Activated CD8-positive, alpha-beta memory T cell treated with anti-CD3 and anti-CD28 coated beads for 24 hours (primary cell): ENCODE results near the gene PTPRR.

Source experiments
- DNase-seq: peaks from one replicate; pipeline ENCODE4 v3.0.0-alpha.2; 2020

PTPRR gene, protein sequence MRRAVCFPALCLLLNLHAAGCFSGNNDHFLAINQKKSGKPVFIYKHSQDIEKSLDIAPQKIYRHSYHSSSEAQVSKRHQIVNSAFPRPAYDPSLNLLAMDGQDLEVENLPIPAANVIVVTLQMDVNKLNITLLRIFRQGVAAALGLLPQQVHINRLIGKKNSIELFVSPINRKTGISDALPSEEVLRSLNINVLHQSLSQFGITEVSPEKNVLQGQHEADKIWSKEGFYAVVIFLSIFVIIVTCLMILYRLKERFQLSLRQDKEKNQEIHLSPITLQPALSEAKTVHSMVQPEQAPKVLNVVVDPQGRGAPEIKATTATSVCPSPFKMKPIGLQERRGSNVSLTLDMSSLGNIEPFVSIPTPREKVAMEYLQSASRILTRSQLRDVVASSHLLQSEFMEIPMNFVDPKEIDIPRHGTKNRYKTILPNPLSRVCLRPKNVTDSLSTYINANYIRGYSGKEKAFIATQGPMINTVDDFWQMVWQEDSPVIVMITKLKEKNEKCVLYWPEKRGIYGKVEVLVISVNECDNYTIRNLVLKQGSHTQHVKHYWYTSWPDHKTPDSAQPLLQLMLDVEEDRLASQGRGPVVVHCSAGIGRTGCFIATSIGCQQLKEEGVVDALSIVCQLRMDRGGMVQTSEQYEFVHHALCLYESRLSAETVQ

DNA sequence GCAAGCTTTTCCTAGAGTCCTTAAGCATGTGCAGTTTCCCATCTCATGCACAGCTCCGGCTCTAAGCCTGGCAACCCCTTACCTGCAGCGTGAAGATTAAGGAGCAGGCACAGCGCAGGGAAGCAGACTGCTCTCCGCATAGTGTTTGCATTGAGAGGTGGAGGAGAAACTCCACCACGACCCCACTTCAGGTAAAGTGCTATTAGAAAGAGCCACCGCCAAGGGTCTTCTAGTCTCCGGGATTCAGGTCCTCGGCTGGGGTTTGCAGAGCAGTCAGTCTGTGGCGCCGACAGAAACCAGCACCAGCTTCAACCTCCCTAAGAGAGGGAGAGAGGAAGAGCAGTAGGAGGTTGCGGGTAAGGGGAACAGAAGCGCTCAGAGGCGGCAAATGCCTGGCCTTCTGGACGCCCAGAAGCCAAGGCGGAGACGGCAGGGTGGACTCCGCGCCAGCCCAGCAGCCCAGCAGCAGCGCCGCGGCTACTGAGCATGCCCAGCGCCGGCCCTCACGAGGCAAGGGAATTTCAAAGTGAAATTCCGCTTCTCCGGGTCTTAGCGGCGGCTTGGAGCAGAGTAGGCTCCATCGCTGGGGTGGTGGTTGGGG, at the start of gene PTPRR:
Gene PTPRR, minus strand, starts transcription at position 488 of the 601 bp plus-strand sequence. Its CDS starts 348 bp downstream, at position 140.
- DNase-seq = no peak

DNA sequence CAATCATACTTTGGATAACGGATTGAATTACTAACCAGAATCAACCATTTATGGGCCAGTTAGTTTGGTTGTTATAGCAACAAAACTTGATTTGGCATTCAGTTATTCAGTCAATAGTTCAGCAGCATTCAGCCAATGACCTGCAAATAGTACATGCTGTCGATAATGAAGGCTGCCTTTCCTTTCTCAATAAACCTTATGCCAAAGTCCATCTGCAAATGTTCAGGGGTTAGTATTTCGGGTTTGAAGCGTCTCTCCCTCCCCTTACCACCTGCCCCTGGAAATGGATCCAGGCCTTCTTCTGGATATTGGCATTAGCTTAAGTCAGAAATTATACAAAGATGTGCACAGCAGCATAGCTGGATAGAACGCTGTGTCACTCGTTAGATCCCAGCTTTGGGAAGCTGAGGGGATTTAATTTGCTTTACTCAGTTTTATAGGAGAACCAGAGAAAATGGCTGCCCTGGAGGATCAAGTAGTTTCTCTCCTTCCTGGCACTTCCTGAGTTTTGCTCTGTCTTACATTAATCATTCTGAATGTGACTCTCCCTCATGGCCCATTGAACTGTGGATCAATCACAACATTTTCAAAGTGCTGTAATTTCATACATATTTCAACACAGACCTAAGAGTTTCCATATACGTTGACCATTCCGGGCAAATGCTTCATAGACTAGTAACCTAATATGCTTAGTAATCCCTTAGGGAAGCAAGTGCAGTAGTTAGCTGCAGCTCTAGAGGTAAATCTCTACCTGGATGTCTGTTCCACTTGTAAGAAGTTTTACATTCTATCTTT, 46.7 kb upstream of the PTPRR start:
- no peak for DNase-seq

DNA sequence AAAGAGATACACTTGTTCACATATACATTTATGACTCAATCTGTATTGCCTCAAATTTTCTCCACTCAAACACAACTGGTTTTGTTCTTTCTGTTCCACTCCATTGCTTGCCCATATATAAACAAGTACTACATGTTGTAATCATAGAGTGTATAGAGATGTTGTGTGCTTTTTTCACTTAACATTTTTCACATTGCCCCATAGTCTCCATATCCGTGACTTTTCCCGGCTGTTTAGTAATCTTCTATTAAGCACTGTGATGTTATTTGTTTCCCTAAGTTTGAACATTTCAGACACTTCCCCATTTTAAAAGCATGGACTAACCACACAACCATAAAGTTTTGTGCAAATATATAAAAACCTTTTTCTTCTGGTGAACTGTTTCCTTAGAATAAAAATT, 45.5 kb upstream of the PTPRR start:
- DNase-seq = no peak

DNA sequence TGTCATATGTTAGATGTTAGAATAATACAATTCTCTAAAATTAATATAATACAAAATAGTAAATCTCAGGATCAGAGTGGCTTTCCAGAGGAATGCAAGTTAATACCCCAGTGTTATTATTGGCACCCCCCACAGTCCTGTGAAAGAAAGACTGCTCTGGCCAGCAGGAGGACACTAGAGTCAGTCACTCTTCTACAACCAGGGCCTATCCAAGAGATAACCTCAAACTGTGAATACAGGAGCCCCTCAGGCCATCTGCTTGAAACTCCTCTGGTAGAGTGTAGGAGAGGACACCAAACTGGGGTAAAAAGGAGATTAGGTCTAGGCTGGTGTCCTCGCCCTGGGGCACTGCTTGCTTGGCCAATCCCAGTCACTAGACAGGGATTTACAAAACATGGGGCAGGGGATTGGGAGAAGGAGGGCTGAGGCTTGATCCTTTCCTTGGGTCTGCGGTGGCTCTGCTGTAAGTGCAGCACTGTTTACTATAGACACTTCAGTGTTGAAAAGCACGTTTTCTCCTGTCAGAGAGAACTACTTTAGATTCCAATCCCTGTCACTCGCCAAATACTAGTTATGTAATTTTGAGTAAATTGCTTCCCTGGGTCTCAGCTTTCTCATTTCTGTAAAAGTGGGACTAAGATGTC, 44.5 kb upstream of the PTPRR start:
- no peak for DNase-seq

DNA sequence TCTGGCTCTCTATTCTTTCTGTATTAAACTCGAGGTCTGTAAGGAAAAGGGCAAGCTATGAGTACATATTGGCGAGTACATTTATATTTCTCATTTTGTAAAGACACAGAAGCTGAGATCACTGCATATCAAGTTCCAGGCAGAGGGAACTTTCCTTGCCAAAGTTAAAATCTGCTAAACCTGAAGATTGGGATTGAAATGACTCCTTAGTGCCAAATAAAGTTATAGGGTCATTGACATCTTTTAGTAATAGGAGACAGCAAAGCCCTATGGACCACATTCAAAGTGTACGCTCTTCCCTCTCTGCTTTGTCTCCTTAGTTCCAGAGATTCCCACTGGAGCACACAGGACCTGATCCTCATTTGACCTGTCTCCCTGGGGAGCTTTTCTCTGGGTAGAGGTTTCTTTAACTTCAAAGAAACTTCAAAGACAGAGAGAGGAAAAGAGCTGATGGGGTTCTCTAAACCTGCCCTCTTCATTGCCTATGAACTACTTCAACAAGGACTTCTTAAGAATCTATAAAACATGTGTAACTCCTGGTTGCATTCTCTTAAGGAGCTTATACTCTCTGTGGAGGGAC, 42.6 kb upstream of the PTPRR start:
- no peak for DNase-seq

DNA sequence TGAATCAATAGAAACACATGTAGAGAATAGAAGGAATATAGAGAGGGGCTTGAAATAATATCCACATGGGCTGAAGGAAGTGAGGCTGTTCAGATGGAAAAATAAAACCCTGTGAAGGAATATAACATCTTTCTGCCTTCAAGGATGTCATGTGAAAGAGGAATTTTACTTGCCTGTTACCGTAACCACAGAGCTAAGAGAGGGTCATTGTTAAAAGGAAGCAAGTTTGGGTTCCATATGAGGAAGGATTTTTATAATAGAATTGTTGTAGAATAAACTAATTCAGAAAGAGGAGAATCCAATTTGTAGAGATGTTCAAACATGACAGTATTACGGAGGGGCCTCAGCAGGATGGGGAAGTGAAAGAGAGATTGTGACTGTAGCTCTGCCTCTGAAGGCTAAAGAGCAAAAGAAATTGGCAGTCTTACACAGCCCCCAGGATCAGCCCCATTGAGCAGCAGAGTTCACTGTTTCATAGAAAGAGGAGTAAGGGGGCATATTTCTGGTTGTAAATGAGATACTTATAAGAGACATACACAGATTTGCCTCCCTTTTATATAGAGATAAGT, 41.8 kb upstream of the PTPRR start:
- no peak for DNase-seq

DNA sequence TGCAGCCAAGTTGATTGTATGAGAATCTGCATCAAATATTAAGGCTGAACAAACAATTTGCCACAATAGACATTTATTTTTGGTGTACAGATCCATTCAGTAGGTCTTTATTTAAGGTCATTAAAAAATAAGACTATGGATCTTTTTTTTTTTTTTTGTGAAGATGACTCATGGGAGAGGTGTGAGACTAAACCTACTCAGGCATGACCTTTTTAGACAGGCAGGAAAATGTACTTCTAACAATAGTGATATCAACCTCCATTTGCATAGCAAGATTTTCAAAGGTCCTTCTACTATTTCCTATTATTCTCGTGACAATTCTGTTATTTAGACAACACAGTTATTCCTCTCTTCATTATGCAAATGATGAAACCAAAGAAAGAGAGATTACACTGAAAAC, 39.9 kb upstream of the PTPRR start:
- no peak for DNase-seq

DNA sequence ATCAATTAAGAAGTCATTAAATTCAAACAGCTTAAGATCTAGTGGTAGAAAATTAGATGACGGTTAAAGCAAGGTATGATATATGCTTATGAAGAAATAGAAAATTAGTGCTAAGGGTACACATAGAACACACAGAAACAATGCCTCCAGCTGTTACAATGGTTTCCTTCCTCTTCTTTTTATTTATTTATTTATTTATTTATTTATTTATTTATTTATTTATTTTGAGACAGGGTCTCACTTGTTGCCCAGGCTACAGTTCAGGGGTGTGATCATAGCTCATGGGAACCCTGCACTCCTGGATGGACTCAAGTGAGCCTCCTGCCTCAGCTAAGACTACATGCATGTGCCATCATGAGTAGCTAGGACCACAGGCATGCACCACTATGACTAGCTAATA, 34.9 kb upstream of the PTPRR start:
- DNase-seq = no peak

DNA sequence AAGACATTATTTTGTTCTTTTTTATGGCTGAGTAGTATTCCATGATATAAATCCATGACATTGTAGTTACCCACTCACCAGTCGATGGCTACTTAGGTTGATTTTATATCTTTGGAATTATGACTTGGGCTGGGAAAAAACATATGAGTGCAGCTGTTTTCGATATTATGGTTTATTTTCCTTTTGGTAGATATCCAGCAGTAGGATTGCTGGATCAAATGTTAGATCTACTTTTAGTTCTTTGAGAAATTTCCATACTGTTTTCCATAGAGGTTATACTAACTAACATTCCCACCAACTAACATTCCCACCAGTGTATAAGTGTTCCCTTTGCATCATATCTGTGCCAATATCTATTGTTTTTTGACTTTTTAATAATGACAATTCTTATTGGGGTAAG, 29.9 kb upstream of the PTPRR start:
- DNase-seq = no peak

DNA sequence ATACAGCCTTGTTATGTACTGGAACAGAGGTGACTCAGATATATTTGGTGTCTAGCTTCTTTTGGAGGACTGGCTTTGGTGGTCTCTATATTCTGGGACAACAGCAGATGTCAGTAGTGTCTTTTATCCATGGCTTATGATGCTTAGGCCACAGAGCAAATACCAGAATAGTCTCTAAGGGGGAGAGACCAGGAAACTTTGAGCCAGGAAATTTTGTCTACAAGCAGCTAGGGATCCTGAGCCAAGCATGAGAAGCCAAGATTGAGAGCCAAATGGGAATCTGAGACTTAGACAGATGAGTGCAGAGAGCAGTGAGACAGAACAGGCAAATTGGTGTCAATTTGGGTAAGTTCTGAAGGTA, 28.4 kb upstream of the PTPRR start:
- no peak for DNase-seq

DNA sequence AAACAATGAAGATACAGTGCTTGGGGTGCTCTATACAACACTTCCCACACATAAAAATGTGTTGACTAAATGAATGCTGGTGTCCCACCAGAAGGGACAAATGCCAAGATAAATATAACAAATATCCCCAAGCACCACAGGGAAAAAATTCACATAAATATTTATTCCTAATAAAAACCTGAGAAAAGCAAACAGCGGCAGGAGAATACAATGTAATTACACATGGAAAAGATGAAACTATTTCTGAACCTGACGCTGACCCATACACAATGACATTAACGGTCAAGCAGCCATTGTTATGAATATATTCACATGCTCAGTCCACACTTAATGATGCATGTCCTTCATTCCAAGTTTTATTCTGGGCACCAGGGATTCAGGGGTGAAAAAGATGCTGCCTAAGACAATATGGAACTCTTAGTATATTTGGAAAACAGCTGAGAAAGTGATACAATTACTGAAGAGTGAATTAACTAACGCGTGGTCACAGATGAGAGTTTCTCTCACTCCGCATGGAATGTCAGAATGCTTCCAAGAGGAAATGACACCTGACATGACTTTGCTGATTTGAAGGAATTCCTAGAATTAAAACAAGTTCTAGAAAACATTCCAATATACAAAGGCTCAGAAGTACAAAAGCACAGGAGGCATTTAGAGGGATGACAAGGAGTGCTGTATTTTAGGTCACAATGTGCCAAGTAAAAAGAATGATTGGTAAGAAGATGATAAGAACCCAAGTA, 27.9 kb upstream of the PTPRR start:
- no peak for DNase-seq

DNA sequence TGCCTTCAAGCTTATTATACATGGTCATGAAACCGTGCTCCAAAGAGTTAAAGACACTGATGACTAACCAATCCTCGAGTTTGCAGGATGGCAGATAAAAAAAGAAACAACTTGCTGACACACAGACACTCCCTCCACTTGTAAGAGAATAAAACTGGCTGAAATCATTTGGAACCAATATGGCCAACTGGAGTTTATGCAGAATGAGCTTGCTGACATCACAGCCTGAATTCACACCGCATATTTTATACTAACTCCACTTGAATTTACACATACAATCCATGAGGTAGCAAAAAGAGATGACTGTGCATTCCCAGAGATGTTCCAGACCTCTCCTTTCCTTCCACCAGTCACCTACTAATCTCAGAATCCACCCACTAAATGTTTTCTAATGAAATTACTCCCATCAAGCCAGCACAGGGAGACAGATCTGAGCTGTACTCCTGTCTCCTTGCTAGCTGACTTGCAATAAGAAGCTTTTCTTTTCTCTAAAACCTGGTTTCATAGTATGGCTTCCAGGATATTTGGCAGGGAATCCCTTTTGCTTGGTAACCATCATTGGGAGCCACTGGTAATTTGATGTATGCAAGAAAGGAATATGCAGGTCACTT, 15.8 kb upstream of the PTPRR start:
- no peak for DNase-seq

DNA sequence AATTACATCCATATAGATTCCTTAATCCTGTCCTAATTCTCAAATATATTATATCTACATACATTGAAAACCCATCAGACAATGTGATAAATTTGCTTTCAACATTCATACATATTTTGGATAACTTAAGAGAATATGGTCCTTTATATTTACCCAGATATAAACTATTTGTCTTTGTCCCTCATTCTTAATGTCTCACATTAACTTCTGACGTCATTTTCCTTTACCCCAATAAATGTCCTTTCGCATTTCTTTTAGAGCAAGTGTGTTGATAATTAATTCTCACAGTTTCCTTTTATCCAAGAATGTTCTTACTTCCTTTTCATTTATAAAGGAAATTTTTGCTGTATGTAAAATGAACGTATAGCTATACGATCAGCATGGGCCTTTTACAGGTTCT, 12.6 kb upstream of the PTPRR start:
- DNase-seq = no peak

DNA sequence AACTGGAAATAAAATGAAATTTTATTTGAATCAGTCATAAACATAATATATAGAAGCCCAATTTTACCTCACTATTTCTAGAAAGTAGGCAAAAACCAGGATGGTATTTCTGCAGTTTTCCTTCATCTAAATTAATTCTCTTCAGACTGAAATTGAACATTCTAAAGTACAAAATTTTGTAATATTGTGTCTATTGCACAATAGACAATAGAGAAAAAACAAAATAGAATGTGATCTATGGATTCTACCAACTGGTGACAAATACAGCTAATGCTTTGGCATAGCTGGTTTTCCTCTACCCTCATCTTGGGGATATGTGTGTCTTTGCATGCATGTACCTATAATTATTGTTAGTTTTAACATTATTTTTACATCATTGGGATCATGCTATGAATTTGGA, 8.5 kb upstream of the PTPRR start:
- no peak for DNase-seq

DNA sequence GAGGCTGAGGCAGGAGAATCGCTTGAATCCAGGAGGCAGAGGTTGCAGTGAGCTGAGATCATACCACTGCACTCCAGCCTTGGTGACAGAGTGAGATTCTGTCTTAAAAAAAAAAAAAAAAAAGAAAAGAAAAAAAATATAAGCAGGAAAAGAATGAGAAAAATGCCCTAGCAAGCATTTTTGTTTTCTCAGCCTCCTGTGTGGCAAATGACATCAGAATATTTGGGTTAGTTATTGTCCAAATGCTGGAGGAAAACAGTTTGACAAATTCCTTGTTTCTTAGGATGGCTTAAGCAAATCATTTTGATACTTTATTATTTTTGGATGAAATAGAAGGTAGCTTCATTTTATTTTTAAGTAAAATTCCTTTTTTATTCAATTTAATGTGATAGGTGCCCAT, 7.5 kb upstream of the PTPRR start:
- no peak for DNase-seq

DNA sequence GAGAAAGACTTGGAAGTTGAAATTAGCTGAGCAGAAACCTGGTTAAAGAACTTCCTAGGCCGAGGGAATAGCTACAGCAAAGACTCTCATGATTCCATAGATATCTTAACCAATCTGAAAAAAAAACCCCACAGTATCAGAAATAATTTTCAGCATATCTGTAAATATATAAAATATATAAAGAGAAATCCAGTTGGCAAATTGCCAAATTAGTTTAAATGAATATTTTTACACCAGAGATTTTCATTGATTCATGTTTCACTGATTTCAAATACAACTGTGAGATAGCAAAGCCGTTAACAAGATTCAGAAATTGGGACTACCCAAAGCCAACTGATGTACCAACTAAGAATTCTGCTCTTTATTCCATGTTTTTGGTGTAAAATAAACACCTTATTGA, 6.8 kb upstream of the PTPRR start:
- no peak for DNase-seq

DNA sequence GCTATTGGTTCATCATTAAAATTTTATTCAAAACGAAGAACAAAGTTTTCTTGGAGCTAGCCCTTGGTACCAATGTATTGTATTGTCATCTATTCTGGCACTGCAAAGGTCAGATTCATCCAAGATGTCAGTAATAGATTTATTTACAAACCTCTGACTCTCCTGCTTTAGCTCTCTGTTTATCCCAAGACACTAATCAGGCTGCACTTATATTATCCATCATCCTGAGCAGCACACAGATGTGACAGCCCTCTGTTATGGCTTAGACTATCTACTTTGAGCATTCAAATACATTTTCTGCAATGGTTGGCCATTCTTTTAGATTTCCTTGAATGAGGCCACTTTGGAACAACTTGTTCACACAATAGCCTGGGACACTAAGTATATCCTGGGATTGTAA, 5.0 kb upstream of the PTPRR start:
- DNase-seq = no peak

DNA sequence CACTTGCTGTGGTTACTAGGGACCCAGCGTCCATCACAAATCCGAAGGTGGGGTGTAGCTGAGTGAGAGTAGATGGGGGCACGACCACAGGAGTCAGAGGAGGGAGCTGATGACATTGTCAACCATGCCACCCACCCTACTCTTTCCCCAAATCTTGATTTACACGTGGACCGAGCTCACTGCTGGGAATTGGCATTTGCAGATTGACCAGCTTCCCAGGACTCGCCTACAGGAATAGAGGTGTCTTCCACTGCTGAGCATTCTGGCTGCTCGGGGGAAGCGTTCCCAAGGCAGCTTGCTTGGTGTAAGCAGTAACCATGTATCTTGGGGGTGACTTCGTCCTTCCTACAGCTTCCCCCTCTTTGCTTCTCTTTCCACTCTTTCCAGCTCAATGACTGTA, 353 bp upstream of the PTPRR start:
- DNase-seq = no peak

DNA sequence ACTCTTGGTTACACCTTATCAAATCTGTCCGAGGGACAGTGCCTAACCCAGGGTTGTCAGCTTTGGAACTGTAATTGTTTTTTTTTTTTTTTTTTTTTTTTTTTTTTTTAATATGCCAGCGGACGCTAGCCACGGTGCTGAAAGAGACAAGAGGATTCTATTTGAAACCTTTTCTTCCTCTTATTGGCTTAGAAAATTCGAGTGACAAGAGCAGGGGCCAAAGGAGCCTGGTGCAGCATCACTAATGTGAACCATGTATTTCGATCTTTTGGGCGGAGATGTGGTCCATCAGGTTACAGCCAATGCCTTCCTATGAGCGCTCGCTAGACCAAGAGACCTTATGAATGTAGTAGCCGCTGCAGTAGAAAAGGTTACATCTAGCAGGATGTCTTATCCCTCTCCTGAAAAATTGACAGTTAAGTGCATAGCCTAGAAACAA, 922 bp downstream of the PTPRR start:
- no peak for DNase-seq

DNA sequence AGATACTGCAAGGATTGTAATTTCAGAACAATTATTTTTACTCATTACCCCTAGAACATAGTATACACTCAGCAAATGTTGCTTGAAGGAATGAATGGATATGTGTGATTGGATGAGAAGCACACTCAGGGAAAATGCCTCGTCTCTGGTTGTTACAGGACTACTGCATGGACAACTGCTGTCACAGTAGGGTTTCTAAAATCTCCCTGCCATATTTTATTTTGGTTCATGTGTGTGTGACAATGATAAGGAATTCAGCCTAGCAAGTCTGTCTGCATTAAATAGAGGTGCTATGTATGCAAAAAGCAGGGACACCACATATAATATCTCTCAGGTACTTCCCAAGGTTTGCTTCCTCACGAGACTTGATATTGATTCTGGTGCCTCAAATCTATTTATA, 1.4 kb downstream of the PTPRR start:
- DNase-seq = no peak

DNA sequence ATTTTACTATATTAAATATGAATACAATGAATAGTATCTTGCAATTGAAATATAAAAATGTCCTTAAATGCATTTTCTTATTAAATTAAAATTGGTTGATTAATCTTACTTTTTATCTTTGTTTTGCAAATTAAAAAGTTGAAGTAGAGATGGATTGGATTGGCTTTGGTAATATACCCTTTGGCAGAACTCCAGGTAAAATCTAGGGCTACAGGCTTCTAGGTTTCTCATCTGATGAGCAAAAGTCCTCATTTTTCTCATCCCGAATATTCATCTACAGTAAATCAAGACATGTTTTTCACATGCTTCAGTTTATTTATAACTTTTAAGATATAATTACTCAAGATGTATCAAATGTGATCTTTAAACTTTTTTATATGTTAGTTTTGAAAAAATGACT, 2.2 kb downstream of the PTPRR start:
- no peak for DNase-seq
